LNCaP clone FGC (cell line): ENCODE data around the gene EFCAB6.

Experiments
- DNase-seq: peaks from one replicate; pipeline ENCODE4 v3.0.0-alpha.2; 2011; ENCODE audit warnings: low read depth
- H3K4me3 ChIP-seq: 2 replicates; pipeline ENCODE4 v1.5.1; 2011; ENCODE audit warnings: mild to moderate bottlenecking, low read depth, low read length, control low read depth
- CTCF ChIP-seq: IDR thresholded peaks from 2 replicates; pipeline ENCODE4 v1.5.1; 2012; ENCODE audit warnings: mild to moderate bottlenecking; ENCODE audit not compliant: control insufficient read depth, insufficient read depth; ENCODE audit errors: extremely low read depth

The EFCAB6 gene

DNA sequence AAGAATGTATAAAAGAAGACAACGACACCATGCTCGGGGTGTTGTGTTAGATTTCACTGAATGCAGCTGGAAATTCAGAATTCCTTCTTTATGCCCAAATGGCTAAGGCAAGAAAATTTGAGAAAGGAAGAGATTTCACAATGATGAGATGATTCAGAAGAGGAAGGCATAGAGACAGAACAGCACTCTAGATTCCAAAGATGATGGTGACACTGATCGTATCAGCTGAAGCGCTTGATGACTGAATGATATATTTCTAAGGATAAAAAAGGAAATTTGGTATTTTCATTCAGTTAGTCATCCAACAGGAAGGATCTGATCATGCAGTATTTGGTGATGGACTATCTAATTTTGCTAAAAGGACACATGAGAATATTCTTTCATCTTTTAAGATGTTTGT is 189.2 kb downstream of the EFCAB6 start:
- DNase-seq: no peak
- no peak for TF ChIP-seq CTCF
- H3K4me3 ChIP-seq: no peak overlapping the region

- no peak for DNase-seq
- no peak overlapping the region for H3K4me3 ChIP-seq
- TF ChIP-seq CTCF: no peak
Measured at GRCh38 chr22:43620197-43620596, 191.9 kb downstream of the EFCAB6 start.

- no peak for DNase-seq
- H3K4me3 ChIP-seq: no peak overlapping the region
- TF ChIP-seq CTCF: no peak
Measured at GRCh38 chr22:43618517-43618916, 193.6 kb downstream of the EFCAB6 start.

DNA sequence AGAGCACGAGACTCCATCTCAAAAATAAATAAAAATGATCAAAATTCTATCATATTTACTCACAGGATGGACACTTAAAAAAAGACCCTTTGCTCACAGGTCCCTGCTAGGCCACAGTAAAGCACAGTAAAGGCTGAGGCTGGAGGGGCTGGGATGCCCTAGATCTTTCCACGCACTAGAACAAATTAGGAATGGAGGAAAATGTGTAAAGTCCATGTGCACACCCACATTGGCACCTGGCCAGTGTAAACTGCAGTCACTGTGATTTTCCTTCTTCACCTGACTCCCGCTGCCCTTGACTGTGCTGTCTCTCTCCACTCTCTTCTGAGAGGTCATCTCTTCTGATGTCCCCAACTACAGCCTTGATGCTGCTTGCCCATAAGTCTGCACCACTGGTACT is 195.5 kb downstream of the EFCAB6 start:
- no peak for TF ChIP-seq CTCF
- no peak overlapping the region for H3K4me3 ChIP-seq
- no peak for DNase-seq

- H3K4me3 ChIP-seq: no peak overlapping the region
- TF ChIP-seq CTCF: no peak
Measured at GRCh38 chr22:43600265-43600664, 211.8 kb downstream of the EFCAB6 start.

DNA sequence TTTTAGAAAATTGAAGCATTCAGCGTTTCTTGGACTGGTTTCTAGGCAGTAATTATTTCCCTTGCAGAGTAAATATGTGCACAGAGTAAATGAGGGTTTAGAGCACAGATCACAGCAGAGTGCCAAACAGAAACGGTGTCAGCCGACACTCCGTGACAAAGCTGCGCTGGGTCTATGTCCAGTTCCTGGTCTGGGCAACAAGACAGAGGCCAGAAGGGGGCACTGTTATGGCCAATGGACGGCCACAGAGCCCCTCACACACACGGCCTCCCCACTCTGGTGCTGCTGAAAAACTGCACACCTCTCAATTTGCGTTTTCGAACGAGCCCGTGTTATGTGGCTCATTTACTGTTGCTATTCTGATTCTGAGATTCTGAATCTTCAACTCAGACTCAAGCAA is 219.6 kb downstream of the EFCAB6 start:
- TF ChIP-seq CTCF: peak; percentile 64
- peak overlapping the region; percentile 5; the same call in 1 of the 2 replicates for H3K4me3 ChIP-seq
- DNase-seq: no peak

More at GRCh38 chr22:43600265-43600664, 211.8 kb downstream of the EFCAB6 start:
- DNase-seq: no peak

- no peak for TF ChIP-seq CTCF
- no peak for DNase-seq
- H3K4me3 ChIP-seq: no peak overlapping the region
Measured at GRCh38 chr22:43591380-43591779, 220.7 kb downstream of the EFCAB6 start.
